ENCODE data around the gene HOXA2. TPM values are rescaled to one million over a fixed set of nuclear protein-coding genes. Genes with fewer than 3 reads are reported as not detected.

Gene HOXA2
- total and polyA plus RNA-seq, 2 of the 8 experiments (the other 6 are each of a cell fraction or from before 2014, with no cell fraction given): not detected

DNA sequence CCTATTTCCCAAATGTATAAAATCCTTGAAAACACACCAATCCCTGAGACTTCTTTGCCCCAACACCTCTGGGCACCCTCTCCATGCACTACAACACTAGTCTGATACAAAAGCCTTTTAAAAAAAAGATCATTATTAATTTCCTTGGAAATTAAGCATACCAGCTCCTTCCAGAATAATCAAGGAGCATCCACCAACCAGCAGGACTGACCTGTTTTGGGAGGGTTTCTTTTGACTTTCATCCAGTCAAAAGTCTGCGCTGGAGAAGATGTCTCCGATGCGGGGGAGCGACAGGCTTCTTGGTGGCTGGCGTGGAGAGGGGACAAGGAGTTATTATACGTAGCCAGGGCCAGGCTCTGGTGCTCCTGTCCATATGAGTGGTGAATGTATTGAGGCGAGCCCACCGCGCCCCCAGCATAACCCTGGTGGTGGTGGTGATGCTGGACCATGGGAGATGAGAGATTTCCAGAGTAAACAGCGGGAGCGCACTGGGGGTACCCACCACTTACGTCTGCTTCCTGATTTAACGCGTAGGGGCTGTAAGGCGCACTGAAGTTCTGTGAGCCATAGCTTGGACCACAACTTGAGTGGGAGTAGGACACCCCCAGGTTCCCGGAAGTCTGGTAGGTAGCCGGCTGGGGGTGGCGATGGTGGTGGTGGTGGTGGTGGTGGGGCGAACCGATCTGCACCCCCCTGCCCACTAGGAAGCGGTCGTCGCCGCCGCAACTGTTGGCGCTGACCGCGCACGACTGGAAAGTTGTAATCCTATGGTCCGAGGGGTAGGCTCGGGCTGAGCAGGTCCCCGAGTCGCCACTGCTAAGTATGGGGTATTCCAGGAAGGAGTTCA, 7.2 kb downstream of the HOXA2 start:
- Histone ChIP-seq H4K20me1 (replicated peaks in 1 of 2; ENCODE audit: control insufficient read depth in 1 of 2, insufficient read depth in 2 of 2, low read length in 2 of 2) (peaks cover 15 to 33% of the 10 kb centered on the region in 2 experiments), H3K14ac (ENCODE audit: insufficient read length) (no peak overlapping the region), H2BK20ac (ENCODE audit: low read length) (no peak overlapping the region), H2BK5ac (ENCODE audit: low read depth, low read length) (no peak overlapping the region), H3K4me3 (ENCODE audit: extremely low read depth in 1 of 4, insufficient read depth in 2 of 4, low read depth in 3 of 4, low read length in 4 of 4) (peak overlapping the region in 3 of 4 experiments; percentile 22 to 63 (median 28); a peak in 5 of 8 replicates), H4K91ac (replicated peaks; ENCODE audit: insufficient read length, low read length) (no peak overlapping the region), H3K18ac (ENCODE audit: extremely low read depth, low read length) (no peak overlapping the region), H2AFZ (ENCODE audit: low read length) (no peak overlapping the region), H2BK15ac (ENCODE audit: low read length) (no peak overlapping the region; the same call in 1 of the 2 replicates), H3K4me2 (ENCODE audit: insufficient read depth in 1 of 2, low read depth in 2 of 2, low read length in 2 of 2) (peak overlapping the region; percentile 70 to 78), H2AK5ac (ENCODE audit: low read depth, low read length) (0 out of 2 replicates have a peak overlapping the region, but pooled peaks have one; percentile 15), H4K8ac (ENCODE audit: extremely low read depth, insufficient read depth, low read length) (no peak overlapping the region; the same call in 1 of the 2 replicates), H3K56ac (replicated peaks; ENCODE audit: insufficient read length, low read depth, low read length) (no peak overlapping the region), H3K9me3 (ENCODE audit: insufficient read depth in 2 of 2, low read depth in 1 of 2, low read length in 1 of 2) (no peaks in the 10 kb centered on the region), H3K27me3 (replicated peaks in 1 of 4; ENCODE audit: control insufficient read depth in 3 of 4, extremely low read depth in 1 of 4, insufficient read depth in 3 of 4, low read length in 3 of 4) (peaks cover 84 to 100% (median 95%) of the 10 kb centered on the region in 4 experiments), H3K79me2 (ENCODE audit: control insufficient read depth in 1 of 2, insufficient read depth in 2 of 2, low read length in 2 of 2) (no peaks in the 10 kb centered on the region), H2BK12ac (ENCODE audit: low read depth, low read length) (0 out of 2 replicates have a peak overlapping the region, but pooled peaks have one; percentile 29), H3K23ac (ENCODE audit: insufficient read length) (no peak overlapping the region), H4K5ac (ENCODE audit: insufficient read length, low read depth, low read length) (no peak overlapping the region), H3K79me1 (ENCODE audit: low read depth, low read length) (no peaks in the 10 kb centered on the region), H3K23me2 (ENCODE audit: low read depth, low read length) (peaks cover 5% of the 10 kb centered on the region; the same call in 1 of the 2 replicates), H2BK120ac (replicated peaks; ENCODE audit: low read depth, low read length) (no peak overlapping the region), H3K4ac (replicated peaks; ENCODE audit: insufficient read length, low read depth, low read length) (no peak overlapping the region), H3K27ac (ENCODE audit: low read depth, low read length) (no peak overlapping the region), H3K36me3 (ENCODE audit: control insufficient read depth in 2 of 4, insufficient read depth in 4 of 4, low read length in 3 of 4) (no peaks in the 10 kb centered on the region), H3K9ac (replicated peaks in 1 of 4; ENCODE audit: extremely low read depth in 1 of 4, low read depth in 3 of 4, low read length in 3 of 4) (no peak overlapping the region), H3K4me1 (replicated peaks in 1 of 4; ENCODE audit: control insufficient read depth in 3 of 4, insufficient read depth in 4 of 4, low read length in 3 of 4) (peaks cover 2 to 24% (median 13%) of the 10 kb centered on the region in 4 experiments)
- ChIA-PET CTCF (ENCODE audit: partially characterized antibody) (interaction anchor here (0.7 to 12.1 kb wide), 4 partner anchors 10 to 399 kb away, joined by 3 to 123 read pairs (median 4); partner anchors contain the start of genes HOXA5 and HOXA6), POLR2A (ENCODE audit: partially characterized antibody) (no interaction called here)
- TF ChIP-seq POLR2A (IDR thresholded peaks at IDR 0.05; ENCODE audit: control extremely low read depth in 1 of 2, low read depth in 2 of 2, low read length in 2 of 2): no peak
- peak; percentile 81 for TF ChIP-seq SUZ12 (IDR thresholded peaks at IDR 0.05; ENCODE audit: low read length)
- TF ChIP-seq KDM4A (IDR thresholded peaks at IDR 0.05; ENCODE audit: low read depth, low read length, severe bottlenecking): no peak
- no peak for TF ChIP-seq EP300 (IDR thresholded peaks at IDR 0.05; ENCODE audit: borderline replicate concordance in 1 of 2, low read depth in 2 of 2, low read length in 2 of 2)
- no peak; the same call in 1 of the 2 replicates for TF ChIP-seq CBX8 (IDR thresholded peaks at IDR 0.05; ENCODE audit: borderline replicate concordance, low read depth, low read length)
- TF ChIP-seq EZH2 (IDR thresholded peaks at IDR 0.05; ENCODE audit: low read depth, low read length, severe bottlenecking): peak; percentile 55
- 9% methylated on average over 33 of the region's 33 CpGs; no CpG with 5 or more reads in 1 of the 2 experiments for WGBS, 2 experiments (ENCODE audit: extremely low coverage in 1 of 2, insufficient coverage in 1 of 2, insufficient read length in 1 of 2, insufficient replicate concordance in 2 of 2, low coverage in 1 of 2, low lambda C conversion rate in 2 of 2, missing lambda C conversion rate in 1 of 2)
- DNase-seq (ENCODE audit: low read depth in 1 of 2, low spot score in 2 of 2): no peak
- no peak for FAIRE-seq
